MM.1S (cell line): Measurements from ENCODE around the gene RAB37.

ENCODE experiments used
- CTCF ChIP-seq: fragments of 300-600 bp; sonication (generic); IDR thresholded peaks from 2 replicates; pipeline ENCODE4 v1.5.1; 2016; ENCODE audit warnings: antibody characterized with exemption, low read length, mixed read lengths
- EZH2 ChIP-seq: fragments of 300-600 bp; sonication (generic); optimal IDR thresholded peaks from 2 replicates; pipeline ENCODE3; 2017; ENCODE audit warnings: low read depth, mild to moderate bottlenecking, antibody characterized with exemption, low read length, mixed read lengths
- EZH2phosphoT487 ChIP-seq: fragments of 300-600 bp; sonication (generic); IDR thresholded peaks from 2 replicates; pipeline ENCODE4 v1.6.1; 2018; ENCODE audit warnings: antibody characterized with exemption, low read length

GRCh38 chr17:74734256-74734655 is 2.8 kb upstream of the RAB37 start:
- TF ChIP-seq CTCF (no peak), EZH2phosphoT487 (no peak), EZH2 (no peak)
